Measurements from ENCODE around the gene SLC5A8.

DNA sequence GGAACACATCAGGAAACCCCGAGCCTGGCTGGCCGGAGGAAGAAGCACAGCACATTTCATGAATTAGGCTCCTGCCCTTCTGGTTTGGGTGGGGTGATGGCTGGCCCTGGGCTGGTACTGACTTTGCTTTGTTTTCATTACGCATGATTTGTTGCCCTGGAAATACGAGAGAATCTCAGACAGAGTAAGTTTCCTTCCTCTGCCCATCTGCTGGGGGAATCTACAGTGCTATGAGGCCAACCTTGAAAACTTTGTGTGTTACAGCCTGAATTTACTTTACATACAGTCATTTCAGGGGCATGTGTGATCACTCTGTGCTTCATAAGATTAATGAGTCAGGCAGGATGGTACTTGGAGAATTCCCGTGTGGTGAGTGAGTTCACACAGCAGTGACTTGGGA lies 20.5 kb upstream of the SLC5A8 start:
- TF ChIP-seq CTCF (conservative IDR thresholded peaks at IDR 0.05) (no peak), ZFX (IDR thresholded peaks at IDR 0.05) (no peak)
